NT2/D1 (cell line): ENCODE results near the gene FKBP4.

ENCODE experiments used
- SUZ12 ChIP-seq: IDR thresholded peaks from 2 replicates; pipeline ENCODE4 v1.6.1; 2011; ENCODE audit not compliant: insufficient read length, insufficient read depth; ENCODE audit errors: extremely low read depth
- YY1 ChIP-seq: IDR thresholded peaks from 2 replicates; pipeline ENCODE4 v1.6.1; 2011; ENCODE audit not compliant: insufficient read length, insufficient read depth
- ZNF274 ChIP-seq: IDR thresholded peaks from 2 replicates; pipeline ENCODE4 v1.6.1; 2011; ENCODE audit warnings: mild to moderate bottlenecking, low read depth, low read length

DNA sequence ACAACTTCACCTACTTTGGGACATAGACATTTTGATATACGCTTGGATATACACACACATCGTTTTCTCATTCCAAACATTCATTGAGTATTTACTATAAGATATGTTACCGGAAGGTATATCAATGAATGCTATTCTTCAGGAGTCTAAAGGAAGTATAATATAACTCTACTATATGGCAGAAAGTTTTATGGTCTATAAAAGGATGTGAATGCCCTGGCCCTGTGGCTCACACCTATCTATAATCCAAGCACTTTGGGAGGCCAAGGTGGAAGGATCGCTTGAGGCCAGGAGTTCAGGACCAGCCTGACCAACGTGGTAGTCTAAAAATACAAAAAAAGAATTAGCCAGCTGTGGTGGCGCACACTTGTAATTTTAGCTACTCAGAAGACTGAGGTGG lies 34.5 kb downstream of the FKBP4 start:
- TF ChIP-seq ZNF274: no peak
- no peak for TF ChIP-seq YY1
- TF ChIP-seq SUZ12: no peak
